Measurements from ENCODE around the gene ECE1. TPM values are rescaled to one million over a fixed set of nuclear protein-coding genes. Genes with fewer than 3 reads are reported as not detected.
"Not testable (repeated sequence)": the region's sequence is repeated elsewhere in the genome, so short reads cannot be mapped to it uniquely, and the experiment has no call there.

The ECE1 gene
- total RNA-seq, 4 donors from 2014 or later: 45.6 to 175 (median 59.1) TPM

DNA sequence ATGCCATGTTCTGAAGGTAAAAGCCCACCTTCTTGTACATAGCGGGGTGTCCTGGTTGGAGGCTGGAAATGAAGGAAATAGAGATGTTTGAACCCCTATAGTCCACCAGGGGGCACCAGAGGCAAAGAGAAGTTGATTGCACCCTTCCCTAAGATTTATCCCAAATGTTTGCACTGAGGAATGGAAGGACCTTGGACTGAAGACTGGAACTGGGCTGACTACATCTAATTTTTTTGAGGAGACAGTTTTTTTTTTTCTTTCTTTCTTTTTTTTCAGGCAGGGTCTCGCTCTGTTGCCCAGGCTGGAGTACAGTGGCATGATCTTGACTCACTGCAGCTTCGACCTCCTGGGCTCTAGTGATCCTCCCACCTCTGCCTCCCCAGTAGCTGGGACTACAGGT, 58.2 kb downstream of the ECE1 start:
- TF ChIP-seq CTCF (IDR thresholded peaks at IDR 0.05) (peak; percentile 72 to 88 (median 81)), POLR2A (IDR thresholded peaks at IDR 0.05) (no peak)
- intact Hi-C loops (cut with DNase I; ENCODE audit: low total_unique reads): loop anchor here (5.0 kb wide), 1 partner anchor 135 kb away; no protein-coding TSS in a partner anchor

GRCh38 chr1:21229246-21230000, 60.8 kb downstream of the ECE1 start:
- Histone ChIP-seq H3K27me3 (no peaks in the 10 kb centered on the region), H3K4me3 (no peak overlapping the region), H3K36me3 (no peaks in the 10 kb centered on the region), H3K9me3 (no peaks in the 10 kb centered on the region), H3K4me1 (no peaks in the 10 kb centered on the region), H3K27ac (no peak overlapping the region)
- no peak for DNase-seq
- TF ChIP-seq POLR2A (IDR thresholded peaks at IDR 0.05) (no peak), CTCF (IDR thresholded peaks at IDR 0.05) (no peak)
- intact Hi-C loops (cut with DNase I; ENCODE audit: low total_unique reads): no loop called here

More for the DNA sequence above, 58.2 kb downstream of the ECE1 start:
- Histone ChIP-seq H3K4me3 (no peak overlapping the region), H3K27ac (no peak overlapping the region), H3K36me3 (no peaks in the 10 kb centered on the region), H3K27me3 (no peaks in the 10 kb centered on the region), H3K9me3 (no peaks in the 10 kb centered on the region), H3K4me1 (no peaks in the 10 kb centered on the region)
- peak in 1 of 2 donors; percentile 67 for DNase-seq

GRCh38 chr1:21228224-21228623, 62.0 kb downstream of the ECE1 start:
- H3K27me3 ChIP-seq; intact Hi-C loops (cut with DNase I; ENCODE audit: low total_unique reads); DNase-seq; H3K4me3 ChIP-seq; H3K27ac ChIP-seq; H3K36me3 ChIP-seq; H3K9me3 ChIP-seq; H3K4me1 ChIP-seq: not testable (repeated sequence)

- Histone ChIP-seq H3K27me3 (no peaks in the 10 kb centered on the region), H3K36me3 (no peaks in the 10 kb centered on the region), H3K9me3 (no peaks in the 10 kb centered on the region), H3K27ac (no peak overlapping the region), H3K4me1 (no peaks in the 10 kb centered on the region), H3K4me3 (no peak overlapping the region)
- no peak for TF ChIP-seq CTCF (IDR thresholded peaks at IDR 0.05)
- no peak for TF ChIP-seq POLR2A (IDR thresholded peaks at IDR 0.05)
- intact Hi-C loops (cut with DNase I; ENCODE audit: low total_unique reads): no loop called here
- DNase-seq: no peak
Measured at GRCh38 chr1:21225065-21225464, 65.2 kb downstream of the ECE1 start.

GRCh38 chr1:21220815-21221214, 69.4 kb downstream of the ECE1 start:
- Histone ChIP-seq H3K27me3 (no peaks in the 10 kb centered on the region), H3K36me3 (no peaks in the 10 kb centered on the region), H3K4me3 (no peak overlapping the region), H3K27ac (no peak overlapping the region), H3K9me3 (no peaks in the 10 kb centered on the region), H3K4me1 (no peaks in the 10 kb centered on the region)
- no peak for TF ChIP-seq POLR2A (IDR thresholded peaks at IDR 0.05)
- no peak for TF ChIP-seq CTCF (IDR thresholded peaks at IDR 0.05)
- intact Hi-C loops (cut with DNase I; ENCODE audit: low total_unique reads): no loop called here
- no peak for DNase-seq

All from uterus (tissue), 4 donors.